ENCODE results near the gene PTPN12. TPM values are rescaled to one million over a fixed set of nuclear protein-coding genes. Genes with fewer than 3 reads are reported as not detected.
A peak's percentile ranks its signal among the peaks of the same experiment; 100 is the strongest.
"Not testable (repeated sequence)": the region's sequence is repeated elsewhere in the genome, so short reads cannot be mapped to it uniquely, and the experiment has no call there.

PTPN12 gene
- total RNA-seq, 4 donors from 2014 or later: 63.9 to 75.3 (median 68.2) TPM

GRCh38 chr7:77648742-77649338 is 111.7 kb downstream of the PTPN12 start:
- no peak overlapping the region for H3K4me3 ChIP-seq (ENCODE audit: low read depth, poor library complexity, severe bottlenecking)
- no peak for DNase-seq (ENCODE audit: low spot score in 2 of 2)
- 93 to 95% methylated on average over 6 of the region's 6 CpGs for WGBS, 2 donors
- intact Hi-C loops (cut with DNase I; ENCODE audit: low total_unique reads): no loop called here
- TF ChIP-seq CTCF (IDR thresholded peaks at IDR 0.05) (no peak), POLR2A (IDR thresholded peaks at IDR 0.05) (no peak)

- intact Hi-C loops (cut with DNase I; ENCODE audit: low total_unique reads): no loop called here
- no peak for DNase-seq (ENCODE audit: low spot score in 2 of 2)
- H3K4me3 ChIP-seq (ENCODE audit: low read depth, poor library complexity, severe bottlenecking): no peak overlapping the region
- no peak for TF ChIP-seq POLR2A (IDR thresholded peaks at IDR 0.05)
- no peak for TF ChIP-seq CTCF (IDR thresholded peaks at IDR 0.05)
- WGBS, 2 donors: 73 to 80% methylated on average over 4 of the region's 4 CpGs
Measured at GRCh38 chr7:77649716-77650349, 112.7 kb downstream of the PTPN12 start.

- TF ChIP-seq CTCF (IDR thresholded peaks at IDR 0.05): peak in 1 of 3 donors; percentile 46
- no peak for TF ChIP-seq POLR2A (IDR thresholded peaks at IDR 0.05)
- 15 to 48% methylated on average over 3 of the region's 3 CpGs for WGBS, 2 donors
- H3K4me3 ChIP-seq (ENCODE audit: low read depth, poor library complexity, severe bottlenecking): no peak overlapping the region
- DNase-seq (ENCODE audit: low spot score in 2 of 2): no peak
- intact Hi-C loops (cut with DNase I; ENCODE audit: low total_unique reads): no loop called here
Measured at GRCh38 chr7:77651575-77652162, 114.6 kb downstream of the PTPN12 start.

GRCh38 chr7:77652826-77653225 is 115.7 kb downstream of the PTPN12 start:
- intact Hi-C loops (cut with DNase I; ENCODE audit: low total_unique reads); H3K4me3 ChIP-seq (ENCODE audit: low read depth, poor library complexity, severe bottlenecking): not testable (repeated sequence)
- 97 to 98% methylated on average over 12 of the region's 12 CpGs for WGBS, 2 donors
- DNase-seq (ENCODE audit: low spot score in 2 of 2): peak in 1 of 2 donors; percentile 73

- intact Hi-C loops (cut with DNase I; ENCODE audit: low total_unique reads): no loop called here
- DNase-seq (ENCODE audit: low spot score in 2 of 2): no peak
- 62 to 71% methylated on average over 2 of the region's 2 CpGs for WGBS, 2 donors
Measured at GRCh38 chr7:77653572-77653971, 116.5 kb downstream of the PTPN12 start.

More at GRCh38 chr7:77653572-77653971, 116.5 kb downstream of the PTPN12 start:
- TF ChIP-seq CTCF (IDR thresholded peaks at IDR 0.05) (no peak), POLR2A (IDR thresholded peaks at IDR 0.05) (no peak)
- H3K4me3 ChIP-seq (ENCODE audit: low read depth, poor library complexity, severe bottlenecking): no peak overlapping the region
